ENCODE measurements around the gene MRAS.

Gene MRAS

DNA sequence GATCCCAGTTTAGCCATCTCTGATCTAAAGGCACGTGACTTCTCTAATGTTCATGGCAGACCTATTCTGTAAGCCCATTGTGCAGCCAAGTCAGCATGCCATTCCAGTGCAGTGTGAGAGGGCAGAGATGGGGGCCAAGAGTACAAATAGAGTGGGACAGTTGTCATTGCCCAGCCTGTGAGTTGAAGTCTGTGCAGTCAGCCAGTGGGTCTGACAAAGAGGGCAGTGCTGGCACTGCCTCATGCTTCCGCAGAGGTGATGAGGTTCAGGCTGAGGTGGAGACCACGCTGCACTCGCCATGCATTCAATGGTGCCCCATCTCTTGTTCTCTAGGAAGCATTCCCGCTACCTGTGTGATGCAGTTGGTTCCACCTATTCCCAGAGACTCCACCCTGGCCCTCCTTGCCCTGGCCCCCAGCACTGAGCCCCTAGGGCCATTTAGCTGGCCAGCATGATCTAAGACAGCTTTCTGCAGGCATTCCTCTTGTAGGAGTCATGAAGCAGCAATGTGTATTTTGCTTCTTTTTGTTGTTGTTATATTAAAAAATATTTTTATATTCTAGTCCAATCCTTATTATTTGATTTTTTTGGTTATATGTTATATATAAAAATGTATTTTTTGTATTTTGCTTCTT, 3.7 kb downstream of the MRAS start:
- Histone ChIP-seq H3K27me3 (ENCODE audit: low read length) (no peaks in the 10 kb centered on the region), H3K27ac (ENCODE audit: low read depth, low read length) (no peak overlapping the region), H3K9me2 (replicated peaks; ENCODE audit: insufficient read depth, low read length) (no peaks in the 10 kb centered on the region), H3K36me3 (ENCODE audit: low read length) (no peaks in the 10 kb centered on the region), H4K20me1 (ENCODE audit: low read depth, low read length) (no peaks in the 10 kb centered on the region), H3K4me2 (ENCODE audit: low read depth, low read length, poor library complexity, severe bottlenecking) (no peak overlapping the region), H2AFZ (ENCODE audit: low read depth, low read length, severe bottlenecking) (no peak overlapping the region), H3K9ac (ENCODE audit: low read length) (no peak overlapping the region), H3K79me2 (ENCODE audit: insufficient read depth, low read length) (no peaks in the 10 kb centered on the region), H3K9me3 (ENCODE audit: insufficient read depth, low read length) (no peaks in the 10 kb centered on the region), H3K4me3 (ENCODE audit: insufficient read depth, low read length, poor library complexity, severe bottlenecking) (no peak overlapping the region), H3F3A (ENCODE audit: insufficient read depth) (no peaks in the 10 kb centered on the region)
- TF ChIP-seq, protein P1, sequence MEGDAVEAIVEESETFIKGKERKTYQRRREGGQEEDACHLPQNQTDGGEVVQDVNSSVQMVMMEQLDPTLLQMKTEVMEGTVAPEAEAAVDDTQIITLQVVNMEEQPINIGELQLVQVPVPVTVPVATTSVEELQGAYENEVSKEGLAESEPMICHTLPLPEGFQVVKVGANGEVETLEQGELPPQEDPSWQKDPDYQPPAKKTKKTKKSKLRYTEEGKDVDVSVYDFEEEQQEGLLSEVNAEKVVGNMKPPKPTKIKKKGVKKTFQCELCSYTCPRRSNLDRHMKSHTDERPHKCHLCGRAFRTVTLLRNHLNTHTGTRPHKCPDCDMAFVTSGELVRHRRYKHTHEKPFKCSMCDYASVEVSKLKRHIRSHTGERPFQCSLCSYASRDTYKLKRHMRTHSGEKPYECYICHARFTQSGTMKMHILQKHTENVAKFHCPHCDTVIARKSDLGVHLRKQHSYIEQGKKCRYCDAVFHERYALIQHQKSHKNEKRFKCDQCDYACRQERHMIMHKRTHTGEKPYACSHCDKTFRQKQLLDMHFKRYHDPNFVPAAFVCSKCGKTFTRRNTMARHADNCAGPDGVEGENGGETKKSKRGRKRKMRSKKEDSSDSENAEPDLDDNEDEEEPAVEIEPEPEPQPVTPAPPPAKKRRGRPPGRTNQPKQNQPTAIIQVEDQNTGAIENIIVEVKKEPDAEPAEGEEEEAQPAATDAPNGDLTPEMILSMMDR (IDR thresholded peaks at IDR 0.05; ENCODE audit: insufficient read depth, low read length, poor library complexity, severe bottlenecking): no peak
- no peak for TF ChIP-seq EZH2phosphoT487 (conservative IDR thresholded peaks at IDR 0.05; ENCODE audit: low read length)

DNA sequence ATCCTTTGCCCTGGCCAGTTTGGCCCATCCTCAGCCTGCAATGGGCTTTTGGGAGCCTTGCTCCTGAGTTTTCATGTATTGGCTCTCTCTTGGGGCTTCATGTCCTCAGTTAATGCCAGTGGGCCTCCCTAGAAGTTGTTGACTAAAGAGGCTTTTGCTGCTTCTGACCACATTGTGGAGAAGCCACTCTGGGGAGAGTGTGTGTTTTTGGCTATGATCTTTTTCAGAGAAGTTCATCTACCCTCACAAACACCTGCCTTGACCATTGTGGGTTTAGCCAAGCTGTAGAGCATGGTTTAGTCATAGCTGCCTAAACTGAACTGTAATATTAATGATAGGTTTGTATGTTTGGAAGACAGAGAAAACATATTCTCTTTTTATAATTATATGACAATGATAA, 6.0 kb downstream of the MRAS start:
- Histone ChIP-seq H3K27ac (ENCODE audit: low read depth, low read length) (no peak overlapping the region), H3K79me2 (ENCODE audit: insufficient read depth, low read length) (no peaks in the 10 kb centered on the region), H2AFZ (ENCODE audit: low read depth, low read length, severe bottlenecking) (no peak overlapping the region), H3K9me3 (ENCODE audit: insufficient read depth, low read length) (no peaks in the 10 kb centered on the region), H3K4me3 (ENCODE audit: insufficient read depth, low read length, poor library complexity, severe bottlenecking) (no peak overlapping the region), H3K36me3 (ENCODE audit: low read length) (no peaks in the 10 kb centered on the region), H4K20me1 (ENCODE audit: low read depth, low read length) (no peaks in the 10 kb centered on the region), H3K4me2 (ENCODE audit: low read depth, low read length, poor library complexity, severe bottlenecking) (no peak overlapping the region), H3K9ac (ENCODE audit: low read length) (no peak overlapping the region), H3K9me2 (replicated peaks; ENCODE audit: insufficient read depth, low read length) (no peaks in the 10 kb centered on the region), H3K27me3 (ENCODE audit: low read length) (no peaks in the 10 kb centered on the region), H3F3A (ENCODE audit: insufficient read depth) (no peaks in the 10 kb centered on the region)
- TF ChIP-seq, protein P1 (IDR thresholded peaks at IDR 0.05; ENCODE audit: insufficient read depth, low read length, poor library complexity, severe bottlenecking): no peak
- TF ChIP-seq EZH2phosphoT487 (conservative IDR thresholded peaks at IDR 0.05; ENCODE audit: low read length): no peak

DNA sequence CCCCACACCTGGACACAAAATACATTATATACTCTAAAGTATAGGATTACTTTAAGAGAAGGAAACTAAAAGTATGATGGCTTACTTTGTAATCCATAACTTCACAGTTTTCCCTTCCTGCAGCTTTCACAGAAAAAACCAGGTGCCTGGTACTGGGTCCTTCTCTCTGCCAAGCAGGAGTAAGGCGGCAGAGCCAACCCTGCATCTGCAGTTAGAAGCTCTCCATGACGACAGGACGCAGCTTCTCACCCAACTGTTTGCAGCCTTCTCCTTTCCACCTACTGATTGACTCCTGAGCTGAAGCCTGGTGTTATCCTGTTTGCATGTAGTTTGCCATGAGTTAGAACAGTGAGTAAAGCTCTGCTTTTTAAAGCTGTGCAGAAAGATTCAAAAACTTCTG, 6.7 kb downstream of the MRAS start:
- H3K4me2 ChIP-seq (ENCODE audit: low read depth, low read length, poor library complexity, severe bottlenecking): no peak overlapping the region
- H3K9me2 ChIP-seq (replicated peaks; ENCODE audit: insufficient read depth, low read length): no peaks in the 10 kb centered on the region
- no peaks in the 10 kb centered on the region for H3K36me3 ChIP-seq (ENCODE audit: low read length)
- no peak overlapping the region for H3K9ac ChIP-seq (ENCODE audit: low read length)
- H3K27ac ChIP-seq (ENCODE audit: low read depth, low read length): no peak overlapping the region
- no peaks in the 10 kb centered on the region for H3K79me2 ChIP-seq (ENCODE audit: insufficient read depth, low read length)
- no peaks in the 10 kb centered on the region for H4K20me1 ChIP-seq (ENCODE audit: low read depth, low read length)
- no peak overlapping the region for H3K4me3 ChIP-seq (ENCODE audit: insufficient read depth, low read length, poor library complexity, severe bottlenecking)
- H3K9me3 ChIP-seq (ENCODE audit: insufficient read depth, low read length): no peaks in the 10 kb centered on the region
- TF ChIP-seq, protein P1 (IDR thresholded peaks at IDR 0.05; ENCODE audit: insufficient read depth, low read length, poor library complexity, severe bottlenecking): no peak
- no peak for TF ChIP-seq EZH2phosphoT487 (conservative IDR thresholded peaks at IDR 0.05; ENCODE audit: low read length)
- no peaks in the 10 kb centered on the region for H3K27me3 ChIP-seq (ENCODE audit: low read length)
- no peak overlapping the region for H2AFZ ChIP-seq (ENCODE audit: low read depth, low read length, severe bottlenecking)
- H3F3A ChIP-seq (ENCODE audit: insufficient read depth): no peaks in the 10 kb centered on the region

Data from SU-DHL-6 (cell line).